SK-N-SH (cell line): ENCODE data around the gene SH2B2.

Experiments
- CHD2 ChIP-seq: fragments of 150-350 bp; IDR thresholded peaks from 2 replicates; pipeline ENCODE4 v1.6.1; 2018; ENCODE audit warnings: low read length; ENCODE audit not compliant: partially characterized antibody
- RFX5 ChIP-seq: IDR thresholded peaks from 2 replicates; pipeline ENCODE4 v1.6.1; 2012; ENCODE audit warnings: mild to moderate bottlenecking, improper control_type of control experiment, low read length
- TCF12 ChIP-seq: IDR thresholded peaks from 2 replicates; pipeline ENCODE4 v1.4.0; 2012
- TF ChIP-seq, protein P1 (sequence below): fragments of 200-600 bp; sonication (generic); IDR thresholded peaks from 2 replicates; pipeline ENCODE4 v1.6.1; 2017; ENCODE audit warnings: antibody characterized with exemption, mild to moderate bottlenecking, moderate library complexity
- TF ChIP-seq, protein P2 (sequence below): IDR thresholded peaks from 2 replicates; pipeline ENCODE4 v1.4.0; 2012; ENCODE audit warnings: low read depth
- TF ChIP-seq, protein P3 (sequence below): IDR thresholded peaks from 2 replicates; pipeline ENCODE4 v1.4.0; 2012; ENCODE audit warnings: low read depth, borderline replicate concordance

- TF ChIP-seq, protein P1, sequence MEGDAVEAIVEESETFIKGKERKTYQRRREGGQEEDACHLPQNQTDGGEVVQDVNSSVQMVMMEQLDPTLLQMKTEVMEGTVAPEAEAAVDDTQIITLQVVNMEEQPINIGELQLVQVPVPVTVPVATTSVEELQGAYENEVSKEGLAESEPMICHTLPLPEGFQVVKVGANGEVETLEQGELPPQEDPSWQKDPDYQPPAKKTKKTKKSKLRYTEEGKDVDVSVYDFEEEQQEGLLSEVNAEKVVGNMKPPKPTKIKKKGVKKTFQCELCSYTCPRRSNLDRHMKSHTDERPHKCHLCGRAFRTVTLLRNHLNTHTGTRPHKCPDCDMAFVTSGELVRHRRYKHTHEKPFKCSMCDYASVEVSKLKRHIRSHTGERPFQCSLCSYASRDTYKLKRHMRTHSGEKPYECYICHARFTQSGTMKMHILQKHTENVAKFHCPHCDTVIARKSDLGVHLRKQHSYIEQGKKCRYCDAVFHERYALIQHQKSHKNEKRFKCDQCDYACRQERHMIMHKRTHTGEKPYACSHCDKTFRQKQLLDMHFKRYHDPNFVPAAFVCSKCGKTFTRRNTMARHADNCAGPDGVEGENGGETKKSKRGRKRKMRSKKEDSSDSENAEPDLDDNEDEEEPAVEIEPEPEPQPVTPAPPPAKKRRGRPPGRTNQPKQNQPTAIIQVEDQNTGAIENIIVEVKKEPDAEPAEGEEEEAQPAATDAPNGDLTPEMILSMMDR = no peak
- TF ChIP-seq RFX5 (no peak), TCF12 (no peak), CHD2 (no peak)
- TF ChIP-seq, protein P2, sequence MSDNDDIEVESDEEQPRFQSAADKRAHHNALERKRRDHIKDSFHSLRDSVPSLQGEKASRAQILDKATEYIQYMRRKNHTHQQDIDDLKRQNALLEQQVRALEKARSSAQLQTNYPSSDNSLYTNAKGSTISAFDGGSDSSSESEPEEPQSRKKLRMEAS = no peak
- TF ChIP-seq, protein P3, sequence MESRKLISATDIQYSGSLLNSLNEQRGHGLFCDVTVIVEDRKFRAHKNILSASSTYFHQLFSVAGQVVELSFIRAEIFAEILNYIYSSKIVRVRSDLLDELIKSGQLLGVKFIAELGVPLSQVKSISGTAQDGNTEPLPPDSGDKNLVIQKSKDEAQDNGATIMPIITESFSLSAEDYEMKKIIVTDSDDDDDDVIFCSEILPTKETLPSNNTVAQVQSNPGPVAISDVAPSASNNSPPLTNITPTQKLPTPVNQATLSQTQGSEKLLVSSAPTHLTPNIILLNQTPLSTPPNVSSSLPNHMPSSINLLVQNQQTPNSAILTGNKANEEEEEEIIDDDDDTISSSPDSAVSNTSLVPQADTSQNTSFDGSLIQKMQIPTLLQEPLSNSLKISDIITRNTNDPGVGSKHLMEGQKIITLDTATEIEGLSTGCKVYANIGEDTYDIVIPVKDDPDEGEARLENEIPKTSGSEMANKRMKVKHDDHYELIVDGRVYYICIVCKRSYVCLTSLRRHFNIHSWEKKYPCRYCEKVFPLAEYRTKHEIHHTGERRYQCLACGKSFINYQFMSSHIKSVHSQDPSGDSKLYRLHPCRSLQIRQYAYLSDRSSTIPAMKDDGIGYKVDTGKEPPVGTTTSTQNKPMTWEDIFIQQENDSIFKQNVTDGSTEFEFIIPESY = no peak
Observed at GRCh38 chr7:102310414-102310815, 23.7 kb downstream of the SH2B2 start.
